Memory B cell (primary cell): ENCODE results near the gene UBL4A.
"Not testable (repeated sequence)": the region's sequence is repeated elsewhere in the genome, so short reads cannot be mapped to it uniquely, and the experiment has no call there.

ENCODE experiments used
- ATAC-seq: fragments of 150-1000 bp; cut with Tn5 transposase; 2 replicates; pipeline ENCODE4 v1.10.0; 2021; ENCODE audit warnings: low read depth, mild to moderate bottlenecking, moderate library complexity
- DNase-seq, 2 donors: peaks; one replicate each; pipeline ENCODE4 v3.0.0; 2022; ENCODE audit warnings: low spot score in 2 of 2
- H3K27ac Mint-ChIP-seq: one replicate; pipeline ENCODE4 v1.8.0; 2022; ENCODE audit warnings: mild to moderate bottlenecking, moderate library complexity, mixed read lengths
- H3K27me3 Mint-ChIP-seq: one replicate; pipeline ENCODE4 v1.8.0; 2022; ENCODE audit warnings: mixed read lengths
- H3K36me3 Mint-ChIP-seq: one replicate; pipeline ENCODE4 v1.8.0; 2022; ENCODE audit warnings: mild to moderate bottlenecking, mixed read lengths
- H3K4me1 Mint-ChIP-seq: one replicate; pipeline ENCODE4 v1.8.0; 2022; ENCODE audit warnings: mixed read lengths
- H3K4me3 Mint-ChIP-seq: one replicate; pipeline ENCODE4 v1.8.0; 2022; ENCODE audit warnings: mild to moderate bottlenecking, moderate library complexity, mixed read lengths
- H3K9me3 Mint-ChIP-seq: one replicate; pipeline ENCODE4 v1.8.0; 2022; ENCODE audit warnings: mixed read lengths

UBL4A gene

GRCh38 chrX:154515966-154516655 lies 29.7 kb upstream of the UBL4A start, which contains the start of gene FAM3A:
FAM3A (minus strand) TSS chrX:154516232; CDS start chrX:154515772, 460 bp downstream.
- Mint-ChIP-seq H3K4me1 (peaks cover 12% of the 10 kb centered on the region), H3K27me3 (no peaks in the 10 kb centered on the region), H3K36me3 (peaks cover 2% of the 10 kb centered on the region), H3K4me3 (peak within 1 kb of the TSS; percentile 88), H3K27ac (peak within 1 kb of the TSS; percentile 86), H3K9me3 (no peaks in the 10 kb centered on the region)
- DNase-seq (peak; percentile 75 to 83), ATAC-seq (peak; percentile 93)

- ATAC-seq (no peak), DNase-seq (no peak)
- Mint-ChIP-seq H3K27ac (peak overlapping the region; percentile 84), H3K27me3 (no peaks in the 10 kb centered on the region), H3K36me3 (peaks cover 4% of the 10 kb centered on the region), H3K4me1 (peaks cover 14% of the 10 kb centered on the region), H3K4me3 (peak overlapping the region; percentile 83), H3K9me3 (no peaks in the 10 kb centered on the region)
These were observed 28.9 kb upstream of the UBL4A start for GRCh38 chrX:154515090-154515965.

- no peak for DNase-seq
- H3K36me3 Mint-ChIP-seq, result peaks cover 12% of the 10 kb centered on the region
- no peaks in the 10 kb centered on the region for H3K9me3 Mint-ChIP-seq
- no peaks in the 10 kb centered on the region for H3K27me3 Mint-ChIP-seq
- peak overlapping the region; percentile 32 for H3K4me3 Mint-ChIP-seq
- peaks cover 15% of the 10 kb centered on the region for H3K4me1 Mint-ChIP-seq
- no peak overlapping the region for H3K27ac Mint-ChIP-seq
- no peak for ATAC-seq
These were observed 27.3 kb upstream of the UBL4A start for GRCh38 chrX:154513716-154514115.

- no peaks in the 10 kb centered on the region for H3K9me3 Mint-ChIP-seq
- H3K4me3 Mint-ChIP-seq, result no peak overlapping the region
- no peak overlapping the region for H3K27ac Mint-ChIP-seq
- peaks cover 15% of the 10 kb centered on the region for H3K4me1 Mint-ChIP-seq
- DNase-seq (no peak), ATAC-seq (no peak)
- H3K27me3 Mint-ChIP-seq, result no peaks in the 10 kb centered on the region
- H3K36me3 Mint-ChIP-seq, result peaks cover 17% of the 10 kb centered on the region
These were observed 26.6 kb upstream of the UBL4A start for GRCh38 chrX:154512879-154513553.

- H3K27me3 Mint-ChIP-seq, result no peaks in the 10 kb centered on the region
- no peaks in the 10 kb centered on the region for H3K9me3 Mint-ChIP-seq
- H3K36me3 Mint-ChIP-seq, result peaks cover 17% of the 10 kb centered on the region
- DNase-seq, result no peak
- H3K27ac Mint-ChIP-seq, result no peak overlapping the region
- no peak overlapping the region for H3K4me3 Mint-ChIP-seq
- no peak for ATAC-seq
- H3K4me1 Mint-ChIP-seq, result peaks cover 15% of the 10 kb centered on the region
These were observed 25.3 kb upstream of the UBL4A start for GRCh38 chrX:154511761-154512160.

GRCh38 chrX:154509455-154509854 lies 23.0 kb upstream of the UBL4A start:
- Mint-ChIP-seq H3K9me3 (no peaks in the 10 kb centered on the region), H3K4me3 (no peak overlapping the region), H3K4me1 (peaks cover 9% of the 10 kb centered on the region), H3K27me3 (no peaks in the 10 kb centered on the region), H3K36me3 (peaks cover 24% of the 10 kb centered on the region), H3K27ac (no peak overlapping the region)
- ATAC-seq, result no peak
- no peak for DNase-seq

- H3K27me3 Mint-ChIP-seq, result no peaks in the 10 kb centered on the region
- ATAC-seq (no peak), DNase-seq (no peak)
- H3K9me3 Mint-ChIP-seq, result no peaks in the 10 kb centered on the region
- H3K27ac Mint-ChIP-seq, result no peak overlapping the region
- H3K4me1 Mint-ChIP-seq, result peaks cover 4% of the 10 kb centered on the region
- no peak overlapping the region for H3K4me3 Mint-ChIP-seq
- peaks cover 21% of the 10 kb centered on the region for H3K36me3 Mint-ChIP-seq
These were observed 21.9 kb upstream of the UBL4A start for GRCh38 chrX:154508384-154508745.

- DNase-seq (no peak), ATAC-seq (no peak)
- no peaks in the 10 kb centered on the region for H3K27me3 Mint-ChIP-seq
- H3K4me1 Mint-ChIP-seq, result peaks cover 4% of the 10 kb centered on the region
- no peak overlapping the region for H3K4me3 Mint-ChIP-seq
- H3K36me3 Mint-ChIP-seq, result peaks cover 21% of the 10 kb centered on the region
- H3K9me3 Mint-ChIP-seq, result no peaks in the 10 kb centered on the region
- no peak overlapping the region for H3K27ac Mint-ChIP-seq
These were observed 21.4 kb upstream of the UBL4A start for GRCh38 chrX:154507673-154508383.

GRCh38 chrX:154506483-154507332 lies 20.3 kb upstream of the UBL4A start:
- DNase-seq (no peak), ATAC-seq (no peak)
- peaks cover 4% of the 10 kb centered on the region for H3K4me1 Mint-ChIP-seq
- no peaks in the 10 kb centered on the region for H3K27me3 Mint-ChIP-seq
- H3K4me3 Mint-ChIP-seq, result no peak overlapping the region
- no peaks in the 10 kb centered on the region for H3K9me3 Mint-ChIP-seq
- H3K36me3 Mint-ChIP-seq, result peaks cover 21% of the 10 kb centered on the region
- no peak overlapping the region for H3K27ac Mint-ChIP-seq

GRCh38 chrX:154505734-154506133 lies 19.3 kb upstream of the UBL4A start:
- ATAC-seq (no peak), DNase-seq (no peak)
- Mint-ChIP-seq H3K27me3 (no peaks in the 10 kb centered on the region), H3K4me1 (peaks cover 2% of the 10 kb centered on the region), H3K36me3 (peaks cover 19% of the 10 kb centered on the region), H3K27ac (no peak overlapping the region), H3K9me3 (no peaks in the 10 kb centered on the region), H3K4me3 (no peak overlapping the region)

GRCh38 chrX:154502989-154503388 lies 16.6 kb upstream of the UBL4A start:
- Mint-ChIP-seq H3K9me3 (no peaks in the 10 kb centered on the region), H3K4me3 (no peak overlapping the region), H3K27me3 (no peaks in the 10 kb centered on the region), H3K36me3 (peaks cover 7% of the 10 kb centered on the region), H3K4me1 (no peaks in the 10 kb centered on the region), H3K27ac (no peak overlapping the region)
- ATAC-seq (no peak), DNase-seq (no peak)

- no peaks in the 10 kb centered on the region for H3K27me3 Mint-ChIP-seq
- no peak overlapping the region for H3K27ac Mint-ChIP-seq
- no peak for ATAC-seq
- no peaks in the 10 kb centered on the region for H3K4me1 Mint-ChIP-seq
- DNase-seq, result no peak
- H3K9me3 Mint-ChIP-seq, result no peaks in the 10 kb centered on the region
- no peak overlapping the region for H3K4me3 Mint-ChIP-seq
- peaks cover 7% of the 10 kb centered on the region for H3K36me3 Mint-ChIP-seq
These were observed 15.7 kb upstream of the UBL4A start for GRCh38 chrX:154502098-154502497.

- H3K27me3 Mint-ChIP-seq, DNase-seq, H3K27ac Mint-ChIP-seq, H3K9me3 Mint-ChIP-seq, ATAC-seq, H3K36me3 Mint-ChIP-seq, H3K4me3 Mint-ChIP-seq, H3K4me1 Mint-ChIP-seq: not testable (repeated sequence)
These were observed 15.0 kb upstream of the UBL4A start for GRCh38 chrX:154501423-154501822.
